GM12891 (cell line): ENCODE data around the gene MTSS2.

Experiments used
- POLR2AphosphoS5 ChIP-seq: IDR thresholded peaks from 2 replicates; pipeline ENCODE4 v1.6.1; 2011; ENCODE audit warnings: low read depth, low read length, control low read depth
- SPI1 ChIP-seq: IDR thresholded peaks from 2 replicates; pipeline ENCODE4 v1.6.1; 2011; ENCODE audit warnings: low read depth, low read length, control low read depth

- TF ChIP-seq POLR2AphosphoS5 (no peak), SPI1 (no peak)
Measured at GRCh38 chr16:70677499-70678120, 8.2 kb downstream of the MTSS2 start.
